Right kidney (tissue), 1 donor: ENCODE results near the gene CHRND.
A peak's percentile ranks its signal among the peaks of the same experiment; 100 is the strongest.

ENCODE experiments used
- DNase-seq: peaks from one replicate; pipeline ENCODE4 v3.0.0-alpha.2; 2016

Gene CHRND

DNA sequence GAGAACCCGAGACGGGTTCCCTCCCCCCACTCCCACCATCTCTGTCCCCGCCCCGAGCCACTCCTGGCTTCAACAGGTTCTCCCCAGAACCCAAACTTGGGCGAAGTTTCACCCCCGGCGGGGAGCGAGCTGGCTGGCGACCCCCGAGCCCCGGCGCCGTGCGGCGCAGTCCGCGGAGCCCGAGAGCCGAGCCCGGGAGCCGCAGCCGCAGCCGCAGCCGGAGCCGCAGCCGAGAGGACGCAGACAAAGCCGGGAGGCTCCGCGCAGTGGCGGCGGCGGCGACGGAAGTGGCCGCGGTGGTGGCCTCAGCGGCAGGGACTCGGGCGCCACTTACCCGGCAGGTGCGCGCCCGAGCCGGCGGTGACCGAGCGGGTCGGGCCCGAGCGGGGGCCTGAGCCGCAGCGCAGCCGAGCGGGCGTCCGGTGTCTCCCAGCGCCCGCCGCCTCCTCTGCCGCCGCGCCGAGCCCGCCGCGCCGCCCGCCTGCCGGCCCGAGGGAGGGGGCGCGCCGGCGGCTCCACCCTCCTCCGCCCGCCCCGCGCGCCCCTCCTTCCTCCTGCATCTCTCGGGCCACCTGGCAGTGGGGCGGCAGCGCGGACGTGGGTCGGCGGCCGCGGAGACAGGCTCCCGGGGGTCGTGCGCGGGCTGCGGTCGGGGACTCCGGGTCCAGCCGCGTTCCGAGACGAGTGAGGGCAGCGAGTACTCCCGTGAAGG, 38.4 kb upstream of the CHRND start, which contains the start of gene ECEL1:
Gene ECEL1, minus strand, starts transcription at position 450 of the 712 bp plus-strand sequence. CDS start 1,181 bp downstream, outside the sequence.
- DNase-seq = peak; percentile 68

DNA sequence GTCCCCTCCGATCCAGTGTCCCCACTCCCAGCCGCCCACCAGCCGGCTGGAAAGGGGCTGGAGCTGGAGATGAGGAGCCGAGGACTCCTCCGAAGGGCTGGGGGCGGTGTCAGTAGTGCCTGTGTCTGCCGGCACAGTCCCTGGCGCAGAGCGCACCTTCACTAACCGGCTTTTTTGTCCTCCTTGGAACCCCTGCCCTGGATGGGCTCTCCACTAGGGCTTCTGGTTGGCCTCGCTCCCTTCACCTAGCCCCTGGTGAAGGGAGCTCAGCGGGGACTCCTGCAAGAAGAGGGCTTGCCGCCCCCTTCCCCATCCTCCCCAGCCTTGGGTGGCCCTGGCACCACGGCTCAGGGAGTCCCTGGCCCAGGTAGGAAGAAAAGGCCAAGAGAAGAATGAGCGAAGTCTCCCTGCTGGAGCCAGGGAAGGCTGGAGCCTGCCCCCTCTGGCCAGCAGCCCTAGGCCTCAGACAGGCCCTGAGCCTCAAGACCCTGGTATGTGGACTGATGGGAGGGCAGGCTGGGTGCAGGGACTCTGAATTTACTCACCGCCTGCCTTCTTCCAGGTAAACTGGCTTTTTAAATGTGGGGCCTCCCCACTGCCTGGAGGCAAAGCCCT, 37.8 kb upstream of the CHRND start:
- DNase-seq = peak; percentile 63

DNA sequence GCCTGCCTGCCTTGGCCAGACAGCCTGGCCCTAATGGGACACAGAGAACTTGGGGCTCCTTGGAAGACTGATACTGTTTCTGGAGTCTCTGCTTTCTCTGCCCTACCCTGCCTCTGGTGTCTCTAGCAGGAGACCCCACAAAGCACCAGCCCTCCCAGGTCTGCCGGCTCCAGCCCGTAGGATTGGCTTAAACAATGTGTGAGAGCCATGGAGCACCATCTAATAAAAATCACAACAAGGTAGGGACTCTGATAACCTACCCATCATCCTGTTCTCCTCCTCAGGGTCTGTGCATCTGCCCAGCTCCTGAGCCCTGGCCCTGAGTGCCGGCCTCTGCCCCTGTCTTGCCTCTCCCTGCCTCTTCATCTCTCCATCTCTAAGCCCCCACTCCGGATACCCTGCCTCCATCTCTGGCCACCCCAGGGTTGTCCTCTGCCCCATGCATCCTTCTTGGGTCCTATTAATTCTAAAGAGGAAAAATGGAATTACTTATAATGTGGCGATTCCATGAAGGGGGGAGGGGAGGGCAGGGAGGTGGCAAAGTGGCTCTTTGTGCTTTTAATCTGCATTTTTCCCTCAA, 37.1 kb upstream of the CHRND start:
- DNase-seq = no peak

DNA sequence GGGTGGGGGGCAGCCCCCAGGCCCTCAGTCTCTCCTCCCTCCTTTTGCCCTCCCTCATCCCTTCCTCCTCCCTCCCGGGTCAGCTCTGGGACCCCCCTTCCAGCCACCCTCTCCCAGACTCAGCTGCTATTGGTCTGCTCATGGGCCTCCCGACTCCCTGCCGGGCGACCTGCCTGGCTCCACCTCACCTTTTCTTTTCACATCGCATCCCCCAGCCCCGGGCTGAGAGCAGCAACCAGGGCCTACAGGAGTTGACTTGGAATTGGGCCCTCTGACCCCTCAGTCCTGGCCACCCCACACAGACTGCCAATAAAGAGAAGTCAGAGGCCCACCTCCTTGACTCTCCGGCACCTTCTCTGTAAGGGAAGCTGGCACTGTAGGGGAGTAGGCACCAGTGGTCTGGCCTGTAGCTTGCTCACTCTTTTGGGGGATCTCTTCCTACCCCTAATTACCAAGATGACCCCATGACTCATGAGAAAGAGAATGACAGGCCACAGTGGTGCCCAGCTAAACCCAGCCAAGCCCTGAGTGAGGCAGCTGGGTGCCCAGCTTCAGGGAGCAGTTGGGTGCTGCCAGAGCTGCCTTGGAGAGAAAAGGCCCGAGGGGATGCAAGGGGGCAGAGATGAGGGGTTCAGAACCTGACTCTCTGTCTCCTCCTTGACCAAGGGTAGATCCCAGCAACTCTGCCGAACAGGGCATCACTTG, 36.3 kb upstream of the CHRND start:
- no peak for DNase-seq

DNA sequence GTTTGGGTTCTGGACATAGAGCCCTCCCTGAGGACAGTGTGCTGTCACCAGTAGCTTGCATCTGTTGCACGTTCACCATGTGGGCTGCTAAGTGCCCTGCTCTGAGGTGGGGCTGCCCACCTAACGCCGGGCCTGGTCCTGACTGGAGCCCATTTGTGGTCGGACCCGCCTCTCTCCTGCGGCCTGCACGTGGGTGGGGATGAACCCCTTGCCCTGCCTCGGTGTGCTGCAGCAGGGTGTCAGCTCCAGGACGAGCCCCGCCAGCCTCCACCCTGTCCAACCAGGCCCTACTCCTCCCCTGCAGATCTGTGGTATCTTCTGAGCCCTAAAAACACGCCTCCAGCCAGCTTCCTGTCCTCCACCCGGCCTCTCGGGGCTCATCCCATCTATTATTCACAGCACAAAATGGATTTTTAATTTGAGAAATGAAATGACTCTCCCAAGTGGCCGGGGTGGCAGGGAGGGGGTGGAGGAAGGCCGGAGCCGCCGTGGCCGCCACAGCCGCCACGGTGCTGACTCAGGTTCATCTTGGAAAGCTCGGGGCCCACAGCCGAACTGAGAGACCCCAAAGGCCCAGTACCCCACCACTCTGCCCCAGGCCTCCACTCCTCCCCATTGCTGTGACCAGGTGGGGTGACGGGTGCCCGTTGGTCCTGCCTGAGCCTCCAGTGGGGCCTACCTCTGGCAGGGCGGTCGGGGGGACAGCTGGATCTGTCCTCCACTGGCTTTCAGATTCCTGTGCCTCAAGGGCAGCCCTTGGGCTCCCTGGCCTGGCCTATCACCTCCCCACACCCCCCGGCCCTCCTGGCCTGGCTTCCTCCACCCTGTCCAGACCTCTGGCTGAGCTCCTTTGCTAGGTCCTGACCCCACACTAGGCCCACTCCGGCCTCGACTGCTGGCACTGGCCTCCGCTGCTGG, 35.5 kb upstream of the CHRND start:
- no peak for DNase-seq

DNA sequence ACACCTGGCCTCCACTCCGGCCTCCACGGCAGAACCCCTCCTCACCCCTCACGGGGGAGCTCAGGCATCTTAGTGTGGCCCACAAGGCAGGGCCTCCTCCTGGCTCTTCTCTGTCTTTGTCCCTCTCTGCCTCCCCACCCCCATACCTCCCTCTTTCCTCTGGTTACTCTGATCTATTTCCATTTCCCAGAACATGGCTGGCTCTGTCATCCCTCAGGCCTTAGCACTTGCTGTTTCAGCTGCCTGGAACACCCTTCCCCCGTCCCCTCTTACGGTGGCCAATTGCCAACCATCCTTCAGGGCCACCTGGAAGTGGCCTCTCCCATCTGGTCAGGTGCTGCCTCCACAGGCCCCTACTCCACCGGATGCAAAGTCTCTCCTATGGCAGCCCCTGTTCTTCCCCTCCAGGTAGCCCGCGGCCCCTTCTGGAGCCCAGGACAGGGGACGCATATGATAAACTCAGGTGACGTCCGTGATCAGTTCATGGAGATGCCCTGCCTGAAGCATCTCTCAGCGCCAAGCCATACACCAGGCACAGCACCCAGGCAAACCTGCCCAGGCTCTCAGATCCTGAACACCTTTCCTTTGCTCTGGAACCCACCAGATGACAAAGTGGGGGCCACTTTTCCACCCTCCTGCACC, 34.7 kb upstream of the CHRND start:
- no peak for DNase-seq

DNA sequence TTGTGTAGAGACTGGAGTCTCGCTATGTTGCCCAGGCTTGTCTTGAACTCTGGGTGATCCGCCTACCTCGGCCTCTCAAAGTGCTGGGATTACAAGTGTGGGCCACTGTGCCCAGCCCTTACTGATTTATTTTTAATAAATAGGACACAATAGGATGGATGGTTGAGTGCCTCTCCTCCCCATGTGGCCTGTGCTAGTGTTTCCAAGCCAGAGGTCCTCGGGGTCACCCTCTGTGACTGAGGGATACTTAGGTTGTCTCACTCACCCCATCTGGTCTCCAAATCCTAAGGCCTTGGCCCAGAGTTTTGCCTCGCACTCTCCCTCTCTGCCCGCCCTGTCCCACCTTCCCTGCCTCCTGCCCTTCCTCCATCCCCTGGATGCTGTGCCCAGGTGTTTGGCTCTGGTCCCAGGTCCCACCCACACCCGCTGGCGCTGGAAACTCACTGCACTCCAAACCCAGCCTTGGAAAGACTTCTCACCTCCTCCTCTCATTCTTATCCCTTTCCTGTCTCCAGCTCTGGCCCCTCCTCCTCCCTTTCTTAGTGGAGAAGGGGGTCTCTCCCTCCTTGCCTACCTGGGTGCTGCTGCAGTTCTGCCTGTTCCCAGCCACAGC, 33.6 kb upstream of the CHRND start:
- no peak for DNase-seq

DNA sequence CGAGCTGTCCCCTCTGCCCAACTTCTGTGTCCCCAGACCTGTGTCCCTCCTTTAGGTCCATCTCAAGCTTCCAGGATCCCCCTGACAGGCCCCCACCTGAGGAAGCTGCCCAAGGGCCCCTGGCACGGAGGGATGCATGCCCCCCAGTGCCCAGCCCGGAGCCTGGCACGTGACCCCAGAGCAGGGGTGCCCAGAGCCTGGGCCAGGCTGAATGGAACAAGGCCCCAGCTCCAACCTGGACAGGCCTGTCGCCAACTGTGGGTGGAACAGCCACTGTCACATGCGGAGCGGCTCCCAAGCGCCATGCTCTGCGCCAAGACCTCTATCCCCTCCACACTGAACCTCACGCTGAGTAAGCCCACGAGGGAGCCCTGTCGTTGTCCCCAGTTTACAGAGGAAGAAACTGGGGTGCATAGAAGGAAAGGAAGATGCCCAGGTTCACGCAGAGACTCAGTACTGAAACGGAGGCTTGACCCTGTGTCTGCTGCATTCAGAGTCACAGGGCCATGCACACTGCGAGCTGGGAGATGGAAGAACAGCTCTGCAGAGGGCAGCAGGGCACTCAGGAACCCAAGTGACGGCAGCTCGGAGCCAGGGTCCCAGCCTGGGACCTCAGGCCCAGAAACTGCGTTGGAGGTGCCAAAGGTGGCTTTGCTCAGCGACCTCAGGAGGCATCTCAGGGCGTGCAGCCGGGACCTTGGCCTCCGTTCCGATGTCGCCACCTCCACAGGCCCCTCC, 32.8 kb upstream of the CHRND start:
- DNase-seq = no peak

DNA sequence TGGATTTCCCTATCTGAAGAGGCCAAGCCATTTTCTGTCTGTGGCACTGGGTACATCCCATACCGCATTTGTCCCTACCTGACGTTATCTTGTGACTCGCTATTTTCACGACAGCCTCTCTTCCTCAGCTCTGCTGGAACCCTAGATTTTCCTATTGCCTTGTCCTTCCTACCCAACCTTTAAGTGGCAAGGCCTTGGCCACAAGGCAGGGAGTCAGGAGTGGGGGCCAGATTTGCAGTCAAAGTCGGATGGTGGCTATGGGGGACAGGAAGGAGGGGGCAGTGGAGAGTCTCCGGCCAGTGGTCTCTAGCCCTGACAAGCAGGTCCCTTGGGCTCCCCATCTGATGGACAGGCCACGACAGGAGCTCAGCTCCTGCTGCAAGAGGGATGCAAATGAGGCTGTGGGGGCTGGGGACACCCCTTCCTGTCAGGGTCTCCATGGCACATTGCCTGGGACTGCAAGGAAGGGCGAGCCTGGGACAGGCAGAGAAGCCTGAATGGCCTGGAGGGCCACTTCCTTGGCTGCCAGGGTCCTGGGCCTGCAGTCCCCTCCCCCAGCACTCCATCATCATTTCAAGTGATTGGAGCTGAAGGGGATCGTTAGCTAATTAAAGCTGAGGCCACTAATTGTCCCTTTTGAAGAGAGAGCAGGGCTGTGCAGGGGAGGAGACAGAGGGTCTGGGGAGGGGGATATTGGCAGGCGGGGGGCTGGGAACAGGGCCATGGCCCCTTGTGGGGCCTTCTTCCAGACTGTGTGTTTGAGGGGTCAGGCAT, 32.1 kb upstream of the CHRND start:
- DNase-seq = no peak

DNA sequence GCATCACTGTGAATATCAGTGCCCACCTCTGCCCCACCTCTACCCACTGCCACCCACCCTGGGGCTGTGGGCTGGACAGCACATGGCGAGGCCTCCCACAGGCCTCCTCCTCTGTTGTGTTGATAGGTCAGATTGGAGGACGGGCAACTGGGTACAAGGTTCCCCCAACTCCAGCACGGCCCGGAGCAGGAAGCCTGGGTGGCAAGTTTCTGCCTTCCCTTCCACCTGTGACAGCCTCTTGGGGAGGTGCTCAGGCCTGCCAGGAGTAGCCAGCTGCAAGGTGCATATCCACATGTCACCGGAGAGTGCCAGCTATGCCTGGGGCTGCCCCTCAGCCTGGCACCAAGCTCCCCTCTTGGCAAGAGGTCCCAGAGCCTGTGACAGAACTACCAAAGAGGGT, 31.4 kb upstream of the CHRND start:
- DNase-seq = no peak

DNA sequence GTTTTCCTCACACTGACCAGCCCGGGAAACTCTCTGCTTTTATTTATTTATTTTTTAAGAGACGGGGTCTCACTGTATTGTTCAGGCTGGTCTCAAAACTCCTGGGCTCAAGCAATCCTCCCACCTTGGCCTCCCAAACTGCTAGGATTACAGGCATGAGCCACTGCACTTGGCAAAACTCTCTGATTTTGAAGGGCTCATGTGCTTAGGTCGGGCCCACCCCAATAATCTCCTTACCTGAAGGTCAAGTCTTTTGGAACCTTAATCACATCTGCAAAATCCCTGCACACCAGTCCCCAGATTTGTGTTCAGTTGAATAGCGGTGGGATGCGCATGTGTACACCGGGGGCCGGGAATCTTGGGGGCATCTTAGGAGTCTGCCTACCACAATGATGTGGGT, 30.7 kb upstream of the CHRND start:
- DNase-seq = no peak

DNA sequence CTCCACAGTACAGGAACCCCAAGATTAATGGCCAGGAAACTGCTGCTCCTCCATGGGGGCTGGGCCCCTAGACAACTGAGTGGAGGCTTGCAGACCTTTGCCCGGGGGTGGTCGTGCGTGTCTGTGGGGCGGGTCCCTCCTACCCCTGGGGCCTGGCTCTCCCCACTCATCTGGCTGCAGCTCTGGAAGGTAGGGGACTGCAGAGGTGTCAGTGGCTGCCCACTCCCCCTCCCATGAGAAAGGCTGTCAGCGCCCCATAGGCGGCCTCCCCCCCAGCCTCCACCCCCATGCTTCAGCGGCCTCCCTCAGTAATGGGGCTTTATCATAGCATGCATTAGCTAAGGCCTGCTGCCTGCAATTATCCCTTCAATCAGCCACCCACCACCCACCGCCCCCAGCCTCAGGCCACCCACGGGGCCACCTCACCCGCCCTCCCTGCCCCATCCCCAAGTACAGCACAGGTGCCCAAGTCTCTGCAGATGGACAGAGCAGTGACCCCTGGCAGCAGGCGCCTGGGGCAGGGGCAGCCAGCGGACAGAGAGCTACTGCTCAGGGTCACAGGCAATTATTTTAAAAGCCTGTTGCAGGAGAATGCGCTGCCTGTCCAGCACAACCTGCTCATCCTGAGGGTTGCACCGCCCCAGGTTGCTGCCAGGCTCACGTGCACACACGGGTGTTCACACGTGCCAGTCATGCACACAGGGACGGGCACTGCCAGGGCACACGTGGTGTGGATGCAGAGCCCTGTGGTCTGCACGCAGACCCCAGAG, 29.3 kb upstream of the CHRND start:
- DNase-seq = no peak

DNA sequence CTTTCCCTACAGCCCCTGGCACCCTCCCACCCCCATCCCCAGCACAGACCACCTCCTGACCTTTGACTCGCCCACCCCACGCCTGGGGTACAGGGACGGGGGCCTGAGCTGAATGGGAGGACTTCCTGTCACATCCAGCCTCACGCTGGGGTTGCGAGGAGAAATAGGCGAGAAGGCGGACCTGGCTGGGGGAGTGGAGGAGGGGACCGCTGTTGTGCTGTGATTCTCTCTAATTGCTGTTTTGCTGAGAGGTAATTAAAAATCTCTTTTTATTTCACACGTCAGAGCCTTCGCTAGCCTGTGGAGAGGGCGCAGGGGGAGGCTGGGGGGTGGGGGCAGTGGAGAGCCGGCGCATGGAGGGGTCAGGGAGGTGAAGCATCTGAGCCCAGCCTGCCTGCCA, 28.6 kb upstream of the CHRND start:
- no peak for DNase-seq

DNA sequence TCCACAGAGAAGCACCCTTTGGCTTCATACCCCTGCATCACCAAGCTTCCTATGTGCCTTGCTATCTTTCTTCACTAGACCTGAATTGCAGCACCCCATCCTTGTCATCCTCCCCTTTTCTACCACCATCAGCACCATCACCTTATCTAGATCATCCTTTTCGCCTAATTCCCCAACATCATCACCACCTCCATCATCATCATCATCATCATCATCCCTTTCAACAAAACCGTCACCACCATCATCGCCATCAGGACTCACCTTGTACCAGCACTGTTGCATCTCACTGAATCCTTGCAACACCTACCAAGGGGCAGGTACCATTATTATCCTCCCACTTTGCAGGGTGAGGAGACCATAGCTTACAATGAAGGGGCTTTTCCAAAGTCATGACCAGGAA, 27.5 kb upstream of the CHRND start:
- no peak for DNase-seq

DNA sequence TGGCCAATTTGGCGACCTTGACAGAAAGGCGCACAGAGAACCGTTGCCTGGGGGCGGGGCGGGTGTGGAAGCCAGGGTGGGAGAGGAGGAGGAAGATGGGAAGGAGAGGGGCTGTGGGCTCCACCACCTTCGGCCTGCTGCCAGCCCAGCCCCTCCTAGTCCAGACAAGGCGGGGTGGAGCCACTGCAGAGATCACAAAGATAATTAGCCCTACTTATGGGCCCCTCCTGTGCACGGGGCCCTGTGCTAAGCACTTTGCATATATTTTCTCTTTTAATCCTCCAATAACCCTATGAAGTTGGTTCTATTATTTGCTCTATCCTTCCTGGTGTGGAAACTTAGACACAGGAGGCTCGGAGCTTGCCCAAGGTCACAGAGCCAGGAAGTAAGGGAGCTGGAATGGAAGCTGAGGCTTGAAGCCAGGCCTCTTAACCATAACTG, 24.6 kb upstream of the CHRND start:
- DNase-seq = no peak

DNA sequence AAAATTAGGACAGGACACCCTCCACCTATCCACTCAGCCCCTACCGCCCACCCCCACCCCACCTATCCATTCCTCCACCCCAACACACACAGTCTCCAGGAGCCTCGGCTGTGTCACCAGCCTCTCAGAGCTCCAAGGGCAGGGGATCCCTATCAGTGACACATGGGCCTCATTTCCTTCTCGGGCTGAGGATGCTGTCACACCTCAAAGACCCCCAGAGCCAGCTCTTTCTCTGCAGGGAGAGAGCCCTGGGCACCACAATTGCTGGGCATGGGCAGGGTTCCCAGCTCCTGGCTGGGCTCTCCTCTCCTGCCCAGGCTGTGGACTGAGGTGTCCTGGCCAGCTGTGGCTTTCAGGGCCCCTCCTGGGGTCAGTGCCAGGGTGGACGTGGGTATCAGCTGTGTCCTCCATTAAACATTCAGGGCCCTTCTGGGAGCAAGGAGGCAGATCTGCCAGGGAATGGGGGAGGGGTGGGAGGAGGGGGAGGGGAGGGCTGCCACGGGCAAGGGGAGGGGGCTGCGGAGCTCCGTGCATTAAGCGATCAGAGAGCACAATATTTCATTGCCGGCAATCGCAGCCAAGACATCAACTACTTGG, 24.1 kb upstream of the CHRND start:
- no peak for DNase-seq

DNA sequence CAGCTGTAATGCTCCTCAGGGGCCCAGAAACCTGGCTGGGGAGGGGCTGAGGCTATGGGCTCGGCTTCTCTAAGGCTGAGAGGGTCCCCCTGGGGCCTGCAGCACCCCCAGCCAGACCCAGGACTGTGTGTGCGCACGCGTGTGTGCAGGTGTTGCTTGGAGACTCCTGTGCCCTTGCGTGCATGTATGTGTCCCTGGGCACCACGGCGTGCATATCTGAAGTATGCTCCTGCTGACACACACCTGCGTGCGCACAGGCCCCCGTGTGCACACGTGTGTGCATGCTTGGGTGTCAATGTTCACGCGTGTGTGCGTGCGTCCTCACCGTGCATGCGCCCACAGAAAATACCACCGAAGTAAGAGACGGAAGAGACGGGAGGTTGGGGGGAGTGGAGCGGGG, 23.4 kb upstream of the CHRND start:
- peak; percentile 61 for DNase-seq
